ENCODE measurements around the gene EIF3C. TPM values are rescaled to one million over a fixed set of nuclear protein-coding genes. Genes with fewer than 3 reads are reported as not detected.
A peak's percentile ranks its signal among the peaks of the same experiment; 100 is the strongest.
"Not testable (repeated sequence)": the region's sequence is repeated elsewhere in the genome, so short reads cannot be mapped to it uniquely, and the experiment has no call there.

EIF3C gene
- total RNA-seq, 1 experiment from 2014 or later = 526 TPM

- in situ Hi-C loops (cut with HindIII; ENCODE audit: low pct_unique_long_range_greater_than_20kb, low sequenced_read_pairs); CTCF ChIA-PET; H3K27ac ChIP-seq (ENCODE audit: low read length); DNase-seq (ENCODE audit: low read depth, low spot score); H3K4me1 ChIP-seq (ENCODE audit: control insufficient read depth, insufficient read depth, low read length); BruUV-seq (replicated peaks); H3K27me3 ChIP-seq (ENCODE audit: control insufficient read depth, insufficient read depth, low read length); H3K36me3 ChIP-seq (ENCODE audit: control insufficient read depth, insufficient read depth, low read length); H3K9me3 ChIP-seq (ENCODE audit: control insufficient read depth, insufficient read depth, low read depth, low read length); intact Hi-C loops (cut with micrococcal nuclease; ENCODE audit: unreplicated experiment); H3K4me3 ChIP-seq (ENCODE audit: low read depth in 2 of 2, low read length in 2 of 2); POLR2A ChIA-PET: not testable (repeated sequence)
- peak; percentile 39; the same call in 1 of the 2 replicates for ATAC-seq
These were observed 21.3 kb downstream of the EIF3C start for GRCh38 chr16:28732455-28733124.

GRCh38 chr16:28739787-28740186 is 28.5 kb downstream of the EIF3C start:
- BruUV-seq (replicated peaks); in situ Hi-C loops (cut with HindIII; ENCODE audit: low pct_unique_long_range_greater_than_20kb, low sequenced_read_pairs); H3K9me3 ChIP-seq (ENCODE audit: control insufficient read depth, insufficient read depth, low read depth, low read length); intact Hi-C loops (cut with micrococcal nuclease; ENCODE audit: unreplicated experiment); H3K4me1 ChIP-seq (ENCODE audit: control insufficient read depth, insufficient read depth, low read length); H3K27me3 ChIP-seq (ENCODE audit: control insufficient read depth, insufficient read depth, low read length); POLR2A ChIA-PET; H3K36me3 ChIP-seq (ENCODE audit: control insufficient read depth, insufficient read depth, low read length); DNase-seq (ENCODE audit: low read depth, low spot score); H3K27ac ChIP-seq (ENCODE audit: low read length); CTCF ChIA-PET; H3K4me3 ChIP-seq (ENCODE audit: low read depth in 2 of 2, low read length in 2 of 2): not testable (repeated sequence)
- ATAC-seq = peak; percentile 78

GRCh38 chr16:28740631-28741030 is 29.4 kb downstream of the EIF3C start:
- H3K4me3 ChIP-seq (ENCODE audit: low read depth in 2 of 2, low read length in 2 of 2); DNase-seq (ENCODE audit: low read depth, low spot score); H3K27me3 ChIP-seq (ENCODE audit: control insufficient read depth, insufficient read depth, low read length); H3K27ac ChIP-seq (ENCODE audit: low read length); CTCF ChIA-PET; H3K9me3 ChIP-seq (ENCODE audit: control insufficient read depth, insufficient read depth, low read depth, low read length); BruUV-seq (replicated peaks); in situ Hi-C loops (cut with HindIII; ENCODE audit: low pct_unique_long_range_greater_than_20kb, low sequenced_read_pairs); H3K36me3 ChIP-seq (ENCODE audit: control insufficient read depth, insufficient read depth, low read length); POLR2A ChIA-PET; H3K4me1 ChIP-seq (ENCODE audit: control insufficient read depth, insufficient read depth, low read length); intact Hi-C loops (cut with micrococcal nuclease; ENCODE audit: unreplicated experiment): not testable (repeated sequence)
- ATAC-seq = peak; percentile 49; the same call in 1 of the 2 replicates

DNA sequence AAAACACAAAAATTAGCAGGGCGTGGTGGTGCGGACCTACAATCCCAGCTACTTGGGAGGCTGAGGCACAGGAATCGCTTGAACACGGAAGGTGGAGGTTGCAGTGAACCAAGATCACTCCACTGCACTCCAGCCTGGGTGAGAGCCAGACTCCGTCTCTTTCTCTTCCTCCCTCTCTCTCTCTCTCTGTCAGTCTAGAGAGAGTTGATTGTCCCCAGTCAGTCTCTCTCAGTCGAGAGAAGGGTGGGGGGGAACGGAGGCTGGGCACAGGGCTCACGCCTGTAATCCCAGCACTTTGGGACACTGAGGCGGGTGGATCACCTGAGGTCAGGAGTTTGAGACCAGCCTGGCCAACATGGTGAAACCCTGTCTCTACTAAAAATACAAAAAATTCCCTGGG is 30.0 kb downstream of the EIF3C start:
- H3K27ac ChIP-seq (ENCODE audit: low read length); DNase-seq (ENCODE audit: low read depth, low spot score); in situ Hi-C loops (cut with HindIII; ENCODE audit: low pct_unique_long_range_greater_than_20kb, low sequenced_read_pairs); intact Hi-C loops (cut with micrococcal nuclease; ENCODE audit: unreplicated experiment); H3K27me3 ChIP-seq (ENCODE audit: control insufficient read depth, insufficient read depth, low read length); POLR2A ChIA-PET; H3K36me3 ChIP-seq (ENCODE audit: control insufficient read depth, insufficient read depth, low read length); ATAC-seq; CTCF ChIA-PET; BruUV-seq (replicated peaks); H3K4me3 ChIP-seq (ENCODE audit: low read depth in 2 of 2, low read length in 2 of 2); H3K9me3 ChIP-seq (ENCODE audit: control insufficient read depth, insufficient read depth, low read depth, low read length); H3K4me1 ChIP-seq (ENCODE audit: control insufficient read depth, insufficient read depth, low read length): not testable (repeated sequence)

DNA sequence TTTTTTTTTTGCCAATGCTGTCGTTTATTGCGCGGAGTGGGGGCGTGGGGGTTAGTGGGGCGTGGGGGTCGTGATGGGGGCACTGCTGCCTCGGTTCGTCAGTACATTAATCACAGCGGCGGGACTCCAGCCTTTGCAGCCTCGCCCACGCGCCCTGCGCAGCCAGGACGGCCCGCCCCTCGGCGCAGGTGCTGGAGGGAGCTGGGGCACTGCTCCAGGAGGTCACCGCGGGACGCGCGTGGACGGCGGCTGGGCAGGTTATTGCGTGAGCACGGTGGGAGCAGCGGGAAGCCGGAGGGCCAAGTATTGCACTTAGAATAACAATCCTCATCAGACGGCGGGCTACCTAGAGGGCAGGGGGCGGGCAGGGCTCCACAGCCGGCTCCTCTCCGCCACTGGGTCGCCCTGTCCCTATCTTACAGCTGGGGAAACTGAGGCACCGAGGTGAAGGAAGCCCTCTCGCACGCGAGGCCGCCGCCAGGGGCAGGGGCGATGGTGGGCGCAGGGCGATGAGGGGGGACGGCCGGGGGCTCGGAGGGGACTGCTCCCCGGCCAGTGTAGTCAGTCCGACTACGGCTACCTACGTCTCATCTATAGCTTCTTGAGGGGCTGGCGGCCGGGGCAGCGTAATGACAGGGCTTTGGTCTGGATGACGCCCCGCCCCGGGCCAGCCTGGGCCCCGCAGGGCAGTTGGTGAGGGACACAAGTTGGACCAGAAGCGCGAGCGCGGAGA is 35.5 kb downstream of the EIF3C start:
- H3K36me3 ChIP-seq (ENCODE audit: control insufficient read depth, insufficient read depth, low read length); ATAC-seq; POLR2A ChIA-PET; in situ Hi-C loops (cut with HindIII; ENCODE audit: low pct_unique_long_range_greater_than_20kb, low sequenced_read_pairs); H3K27me3 ChIP-seq (ENCODE audit: control insufficient read depth, insufficient read depth, low read length); H3K4me3 ChIP-seq (ENCODE audit: low read depth in 2 of 2, low read length in 2 of 2); DNase-seq (ENCODE audit: low read depth, low spot score); BruUV-seq (replicated peaks); intact Hi-C loops (cut with micrococcal nuclease; ENCODE audit: unreplicated experiment); H3K4me1 ChIP-seq (ENCODE audit: control insufficient read depth, insufficient read depth, low read length); H3K9me3 ChIP-seq (ENCODE audit: control insufficient read depth, insufficient read depth, low read depth, low read length); H3K27ac ChIP-seq (ENCODE audit: low read length): not testable (repeated sequence)
- CTCF ChIA-PET = interaction anchor here (0.7 kb wide), 2 partner anchors 71 to 231 kb away, joined by 3 to 8 read pairs; no protein-coding TSS in a partner anchor

DNA sequence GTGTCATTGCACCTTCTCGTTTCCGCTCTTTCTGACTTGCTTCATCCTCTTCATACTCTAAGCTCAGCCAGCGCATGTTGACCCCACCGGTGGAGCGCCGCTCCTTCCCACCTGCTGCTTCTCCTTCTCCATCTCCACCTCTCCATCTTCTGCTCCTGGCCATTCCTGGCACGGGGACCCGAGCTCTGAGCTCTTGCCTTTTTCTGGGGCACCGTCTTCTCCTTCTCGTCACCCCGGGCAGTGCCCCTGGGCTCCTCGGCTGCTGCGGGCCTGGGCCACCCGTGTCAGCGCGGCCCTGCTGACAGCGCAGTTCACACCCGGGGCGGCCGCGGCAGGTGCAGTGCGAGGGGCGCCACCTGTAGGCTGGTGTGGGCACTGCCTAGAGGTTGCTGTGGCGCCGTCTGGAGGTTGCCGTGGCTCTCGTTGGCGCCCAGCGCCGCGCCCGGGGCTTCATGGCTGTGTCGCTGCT is 38.8 kb downstream of the EIF3C start:
- ATAC-seq = peak; percentile 99
- DNase-seq (ENCODE audit: low read depth, low spot score); POLR2A ChIA-PET: not testable (repeated sequence)

DNA sequence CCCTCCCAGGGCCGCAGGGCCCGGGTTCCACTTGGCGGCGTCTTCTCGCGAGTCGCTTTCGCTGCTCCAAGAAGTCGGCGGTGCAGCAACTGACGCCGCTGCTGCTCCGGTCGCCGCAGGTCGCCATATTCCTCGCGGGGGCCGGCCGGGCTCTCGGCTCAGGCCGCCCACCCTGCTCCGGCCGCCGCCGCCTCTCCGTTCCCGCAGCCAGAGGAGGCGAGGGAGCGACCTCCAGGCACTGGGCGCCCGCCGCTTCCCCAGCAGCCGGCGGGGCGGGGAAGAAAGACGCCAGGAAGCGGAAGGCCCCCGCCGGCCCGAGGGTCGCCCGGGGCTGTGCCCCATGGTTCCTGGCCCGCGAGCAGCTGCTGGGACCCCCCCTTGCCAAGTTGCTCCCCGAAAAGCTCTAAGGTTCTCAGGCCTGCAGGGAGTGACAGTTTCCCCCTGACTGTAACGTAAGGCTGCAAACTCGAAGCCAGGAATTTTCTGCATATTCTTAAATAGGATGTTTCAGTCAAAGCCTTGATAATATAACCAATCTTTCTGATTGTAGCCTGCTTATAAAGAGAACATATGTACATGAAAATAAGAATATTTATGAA is 39.3 kb downstream of the EIF3C start:
- H3K36me3 ChIP-seq (ENCODE audit: control insufficient read depth, insufficient read depth, low read length); DNase-seq (ENCODE audit: low read depth, low spot score); H3K27ac ChIP-seq (ENCODE audit: low read length); BruUV-seq (replicated peaks); H3K4me3 ChIP-seq (ENCODE audit: low read depth in 2 of 2, low read length in 2 of 2); intact Hi-C loops (cut with micrococcal nuclease; ENCODE audit: unreplicated experiment); H3K9me3 ChIP-seq (ENCODE audit: control insufficient read depth, insufficient read depth, low read depth, low read length); POLR2A ChIA-PET; CTCF ChIA-PET; H3K27me3 ChIP-seq (ENCODE audit: control insufficient read depth, insufficient read depth, low read length); in situ Hi-C loops (cut with HindIII; ENCODE audit: low pct_unique_long_range_greater_than_20kb, low sequenced_read_pairs); H3K4me1 ChIP-seq (ENCODE audit: control insufficient read depth, insufficient read depth, low read length): not testable (repeated sequence)
- peak; percentile 88 for ATAC-seq

More for the DNA sequence above, 38.8 kb downstream of the EIF3C start:
- H3K36me3 ChIP-seq (ENCODE audit: control insufficient read depth, insufficient read depth, low read length); H3K27me3 ChIP-seq (ENCODE audit: control insufficient read depth, insufficient read depth, low read length); H3K4me1 ChIP-seq (ENCODE audit: control insufficient read depth, insufficient read depth, low read length); H3K9me3 ChIP-seq (ENCODE audit: control insufficient read depth, insufficient read depth, low read depth, low read length); intact Hi-C loops (cut with micrococcal nuclease; ENCODE audit: unreplicated experiment); in situ Hi-C loops (cut with HindIII; ENCODE audit: low pct_unique_long_range_greater_than_20kb, low sequenced_read_pairs); H3K27ac ChIP-seq (ENCODE audit: low read length); BruUV-seq (replicated peaks); CTCF ChIA-PET; H3K4me3 ChIP-seq (ENCODE audit: low read depth in 2 of 2, low read length in 2 of 2): not testable (repeated sequence)

All from Panc1 (cell line).